H1 (cell line): ENCODE measurements around the gene VWA5A. TPM values are rescaled to one million over a fixed set of nuclear protein-coding genes. Genes with fewer than 3 reads are reported as not detected.

ENCODE experiments used
- CTCF ChIA-PET: fragments of 300-600 bp; sonication (Branson Sonifier 250); formaldehyde crosslinking; loops from one replicate; lab custom pipeline; 2021; ENCODE audit not compliant: partially characterized antibody; lab: Charles Lee
- POLR2A ChIA-PET: fragments of 300-600 bp; sonication (Branson Sonifier 250); formaldehyde crosslinking; loops from one replicate; lab custom pipeline; 2021; ENCODE audit warnings: inconsistent platforms; ENCODE audit not compliant: partially characterized antibody; lab: Charles Lee
- DNase-seq, 2 experiments: peaks; one replicate each; pipeline versions ENCODE4 v3.0.0 to v3.0.0-alpha.2; 2010 to 2022; ENCODE audit warnings: low spot score in 2 of 2, low read depth in 1 of 2, mixed read lengths in 1 of 2
- FAIRE-seq: peaks from 2 replicates; lab custom pipeline; 2011; peaks lifted over from hg19 to GRCh38; lab: Jason Lieb, UNC
- H2AFZ ChIP-seq: 2 replicates; pipeline ENCODE4 v1.8.1; 2012; ENCODE audit warnings: low read length, inconsistent platforms
- H2AK5ac ChIP-seq: 2 replicates; pipeline ENCODE4 v1.6.1; 2013; ENCODE audit warnings: low read depth, low read length
- H2BK120ac ChIP-seq: replicated peaks from 2 replicates; pipeline ENCODE3; 2013; ENCODE audit warnings: low read depth, low read length, inconsistent platforms
- H2BK12ac ChIP-seq: 2 replicates; pipeline ENCODE4 v1.6.1; 2013; ENCODE audit warnings: low read depth, low read length
- H2BK15ac ChIP-seq: 2 replicates; pipeline ENCODE4 v1.6.1; 2013; ENCODE audit warnings: low read length
- H2BK20ac ChIP-seq: 2 replicates; pipeline ENCODE4 v1.6.1; 2013; ENCODE audit warnings: low read length
- H2BK5ac ChIP-seq: 2 replicates; pipeline ENCODE4 v1.6.1; 2013; ENCODE audit warnings: low read depth, low read length
- H3K14ac ChIP-seq: 2 replicates; pipeline ENCODE4 v1.6.1; 2013; ENCODE audit warnings: inconsistent platforms; ENCODE audit not compliant: insufficient read length
- H3K18ac ChIP-seq: 2 replicates; pipeline ENCODE4 v1.6.1; 2013; ENCODE audit warnings: low read length; ENCODE audit errors: extremely low read depth
- H3K23ac ChIP-seq: 2 replicates; pipeline ENCODE4 v1.6.1; 2013; ENCODE audit warnings: inconsistent platforms; ENCODE audit not compliant: insufficient read length
- H3K23me2 ChIP-seq: 2 replicates; pipeline ENCODE4 v1.6.1; 2013; ENCODE audit warnings: low read depth, low read length
- H3K27ac ChIP-seq: 2 replicates; pipeline ENCODE4 v1.6.1; 2011; ENCODE audit warnings: low read depth, low read length, inconsistent platforms
- H3K27me3 ChIP-seq, 4 experiments: replicated peaks in 1 of 4; 1 replicate in 1 of 4; 2 replicates in 3 of 4; pipeline versions ENCODE4 v1.6.1 to v1.8.1; 2011 to 2013; ENCODE audit warnings: low read length in 3 of 4, mild to moderate bottlenecking in 3 of 4, inconsistent platforms in 2 of 4, mixed read lengths in 2 of 4, moderate library complexity in 1 of 4; ENCODE audit not compliant: control insufficient read depth in 3 of 4, insufficient read depth in 3 of 4; ENCODE audit errors: extremely low read depth in 1 of 4
- H3K36me3 ChIP-seq, 4 experiments: 2 replicates each; pipeline versions ENCODE4 v1.6.1 to v1.8.1; 2011 to 2013; ENCODE audit warnings: mild to moderate bottlenecking in 4 of 4, low read length in 3 of 4, moderate library complexity in 2 of 4, control low read depth in 1 of 4, inconsistent platforms in 1 of 4; ENCODE audit not compliant: insufficient read depth in 4 of 4, control insufficient read depth in 2 of 4
- H3K4ac ChIP-seq: replicated peaks from 2 replicates; pipeline ENCODE3; 2013; ENCODE audit warnings: low read length, low read depth, mixed read lengths, inconsistent platforms; ENCODE audit not compliant: insufficient read length
- H3K4me1 ChIP-seq, 4 experiments: replicated peaks in 1 of 4; 1 replicate in 1 of 4; 2 replicates in 3 of 4; pipeline versions ENCODE4 v1.6.1 to v1.8.1; 2011 to 2013; ENCODE audit warnings: low read length in 3 of 4, inconsistent platforms in 2 of 4, mixed read lengths in 1 of 4; ENCODE audit not compliant: insufficient read depth in 4 of 4, control insufficient read depth in 3 of 4
- H3K4me2 ChIP-seq, 2 experiments: 2 replicates each; pipeline versions ENCODE4 v1.6.1 to v1.8.1; 2011 to 2013; ENCODE audit warnings: low read depth in 2 of 2, low read length in 2 of 2, control low read depth in 1 of 2, inconsistent platforms in 1 of 2, mild to moderate bottlenecking in 1 of 2; ENCODE audit not compliant: insufficient read depth in 1 of 2
- H3K4me3 ChIP-seq, 4 experiments: fragments of 200-600, 300-600 bp in 1 of 4; sonication (generic), shearing (Covaris generic), sonication (Bioruptor Twin) in 1 of 4; 2 replicates each; pipeline versions ENCODE4 v1.5.1 to v1.8.1; 2011 to 2016; ENCODE audit warnings: low read length in 4 of 4, low read depth in 3 of 4, control low read depth in 2 of 4, inconsistent platforms in 2 of 4, mild to moderate bottlenecking in 2 of 4, mixed read lengths in 1 of 4, moderate library complexity in 1 of 4; ENCODE audit not compliant: insufficient read depth in 2 of 4; ENCODE audit errors: extremely low read depth in 1 of 4
- H3K56ac ChIP-seq: replicated peaks from 2 replicates; pipeline ENCODE3; 2013; ENCODE audit warnings: low read depth, mild to moderate bottlenecking, mixed read lengths, low read length, inconsistent platforms; ENCODE audit not compliant: insufficient read length
- H3K79me1 ChIP-seq: 2 replicates; pipeline ENCODE4 v1.6.1; 2013; ENCODE audit warnings: low read depth, low read length, control low read depth
- H3K79me2 ChIP-seq, 2 experiments: 2 replicates each; pipeline versions ENCODE4 v1.6.1 to v1.8.1; 2012 to 2013; ENCODE audit warnings: low read length in 2 of 2, mild to moderate bottlenecking in 2 of 2, inconsistent platforms in 1 of 2; ENCODE audit not compliant: insufficient read depth in 2 of 2, control insufficient read depth in 1 of 2
- H3K9ac ChIP-seq, 4 experiments: replicated peaks in 1 of 4; 1 replicate in 1 of 4; 2 replicates in 3 of 4; pipeline versions ENCODE4 v1.6.1 to v1.8.1; 2011 to 2013; ENCODE audit warnings: low read depth in 3 of 4, low read length in 3 of 4, control low read depth in 2 of 4, mild to moderate bottlenecking in 2 of 4, moderate library complexity in 2 of 4, inconsistent platforms in 1 of 4; ENCODE audit errors: extremely low read depth in 1 of 4
- H3K9me3 ChIP-seq, 2 experiments: 2 replicates each; pipeline versions ENCODE4 v1.6.1 to v1.8.1; 2012 to 2013; ENCODE audit warnings: mild to moderate bottlenecking in 2 of 2, moderate library complexity in 2 of 2, control low read depth in 1 of 2, inconsistent platforms in 1 of 2, low read depth in 1 of 2, low read length in 1 of 2, mixed read lengths in 1 of 2; ENCODE audit not compliant: insufficient read depth in 2 of 2
- H4K20me1 ChIP-seq, 2 experiments: replicated peaks in 1 of 2; 2 replicates each; pipeline versions ENCODE3 to v1.8.1; 2011 to 2013; ENCODE audit warnings: inconsistent platforms in 2 of 2, low read length in 2 of 2, mild to moderate bottlenecking in 1 of 2; ENCODE audit not compliant: insufficient read depth in 2 of 2, control insufficient read depth in 1 of 2
- H4K5ac ChIP-seq: 2 replicates; pipeline ENCODE4 v1.6.1; 2013; ENCODE audit warnings: low read length, low read depth, mixed read lengths, inconsistent platforms; ENCODE audit not compliant: insufficient read length
- H4K8ac ChIP-seq: 2 replicates; pipeline ENCODE4 v1.8.0; 2013; ENCODE audit warnings: mild to moderate bottlenecking, moderate library complexity, low read length, inconsistent platforms; ENCODE audit not compliant: insufficient read depth; ENCODE audit errors: extremely low read depth
- H4K91ac ChIP-seq: replicated peaks from 2 replicates; pipeline ENCODE3; 2013; ENCODE audit warnings: low read length, mixed read lengths, inconsistent platforms; ENCODE audit not compliant: insufficient read length
- ASH2L ChIP-seq: fragments of 200-600, 300-600 bp; sonication (generic); IDR thresholded peaks from one replicate; pipeline ENCODE4 v1.7.1; 2017; ENCODE audit warnings: low read length
- BCL11A ChIP-seq, 2 experiments: IDR thresholded peaks; one replicate each; pipeline ENCODE4 v1.6.1; 2011; ENCODE audit warnings: low read depth in 2 of 2, low read length in 2 of 2, mild to moderate bottlenecking in 2 of 2
- BRCA1 ChIP-seq: IDR thresholded peaks from 2 replicates; pipeline ENCODE4 v1.6.1; 2012; ENCODE audit warnings: low read depth, low read length, improper control_type of control experiment
- CEBPB ChIP-seq: IDR thresholded peaks from 2 replicates; pipeline ENCODE4 v1.6.1; 2012; ENCODE audit warnings: low read depth, low read length
- CREB1 ChIP-seq: IDR thresholded peaks from 2 replicates; pipeline ENCODE4 v1.6.1; 2012; ENCODE audit warnings: inconsistent platforms
- HDAC2 ChIP-seq, 2 experiments: fragments of 300-600 bp in 1 of 2; sonication (generic) in 1 of 2; IDR thresholded peaks; 2 replicates each; pipeline ENCODE4 v1.6.1; 2011 to 2012; ENCODE audit warnings: low read depth in 2 of 2, low read length in 2 of 2, mild to moderate bottlenecking in 2 of 2, moderate library complexity in 2 of 2, borderline replicate concordance in 1 of 2, inconsistent platforms in 1 of 2
- JUN ChIP-seq: IDR thresholded peaks from 2 replicates; pipeline ENCODE4 v1.6.1; 2011; ENCODE audit warnings: low read depth, mild to moderate bottlenecking, improper control_type of control experiment, low read length
- MAFK ChIP-seq: IDR thresholded peaks from 2 replicates; pipeline ENCODE4 v1.6.1; 2012; ENCODE audit warnings: low read depth, mild to moderate bottlenecking, improper control_type of control experiment, low read length
- POLR2AphosphoS5 ChIP-seq: IDR thresholded peaks from 2 replicates; pipeline ENCODE4 v1.6.1; 2011; ENCODE audit warnings: low read depth, low read length
- RNF2 ChIP-seq: fragments of 200-900, 300-1000 bp; sonication (generic); IDR thresholded peaks from 2 replicates; pipeline ENCODE4 v1.7.1; 2016; ENCODE audit warnings: borderline replicate concordance, low read depth, mild to moderate bottlenecking, antibody characterized with exemption, low read length; ENCODE audit not compliant: poor library complexity, severe bottlenecking; ENCODE audit errors: missing control alignments
- SRF ChIP-seq: IDR thresholded peaks from 2 replicates; pipeline ENCODE4 v1.6.1; 2011; ENCODE audit warnings: mild to moderate bottlenecking, low read depth, low read length, moderate library complexity
- TBP ChIP-seq: IDR thresholded peaks from 2 replicates; pipeline ENCODE4 v1.6.1; 2011; ENCODE audit warnings: low read depth, low read length, improper control_type of control experiment
- TEAD4 ChIP-seq: IDR thresholded peaks from 2 replicates; pipeline ENCODE4 v1.6.1; 2012; ENCODE audit warnings: low read depth, low read length, inconsistent platforms, mixed read lengths
- WGBS, 2 experiments: shearing (Covaris generic) in 1 of 2; methylation state at CpG; one replicate each; pipeline versions ENCODE4 v1.1.6 to v1.1.7; 2013 to 2015; ENCODE audit warnings: low lambda C conversion rate in 2 of 2, mixed read lengths in 2 of 2, inconsistent platforms in 1 of 2, low coverage in 1 of 2, missing lambda C conversion rate in 1 of 2; ENCODE audit not compliant: insufficient replicate concordance in 2 of 2, insufficient coverage in 1 of 2, insufficient read length in 1 of 2; ENCODE audit errors: extremely low coverage in 1 of 2, missing lambda C conversion rate in 1 of 2; 5-methylcytosine and 5-hydroxymethylcytosine counted together
- polyA plus RNA-seq, 7 experiments: library from polyadenylated mRNA; depleted of rRNA in 3 of 7; stranded (reverse) in 5 of 7; unstranded in 2 of 7; fragments of >200 nt in 5 of 7; fragments of 200-250 nt in 2 of 7; gene quantifications; 1 replicate in 5 of 7; 2 replicates in 1 of 7; 4 replicates in 1 of 7; pipeline versions ENCODE4 v1.2.1 to v1.2.3, GENCODE V29; 2011 to 2013; ENCODE audit warnings: missing spikeins in 2 of 7, mixed read lengths in 2 of 7
- total RNA-seq: library from RNA; stranded (reverse); fragmentation: NEBNext Ultra II Directional; extraction: Animal tissue kit (Norgen Biotek cat#: 25700); gene quantifications from 2 replicates; pipeline ENCODE4 v1.2.1, GENCODE V29; 2021
- TF ChIP-seq, protein P1 (sequence below): IDR thresholded peaks from 2 replicates; pipeline ENCODE4 v1.6.1; 2012; ENCODE audit warnings: inconsistent platforms

Gene VWA5A
- total and polyA plus RNA-seq, 2 of the 8 experiments (the other 6 are each of a cell fraction or from before 2014, with no cell fraction given), result 12.5 to 20.4 TPM

DNA sequence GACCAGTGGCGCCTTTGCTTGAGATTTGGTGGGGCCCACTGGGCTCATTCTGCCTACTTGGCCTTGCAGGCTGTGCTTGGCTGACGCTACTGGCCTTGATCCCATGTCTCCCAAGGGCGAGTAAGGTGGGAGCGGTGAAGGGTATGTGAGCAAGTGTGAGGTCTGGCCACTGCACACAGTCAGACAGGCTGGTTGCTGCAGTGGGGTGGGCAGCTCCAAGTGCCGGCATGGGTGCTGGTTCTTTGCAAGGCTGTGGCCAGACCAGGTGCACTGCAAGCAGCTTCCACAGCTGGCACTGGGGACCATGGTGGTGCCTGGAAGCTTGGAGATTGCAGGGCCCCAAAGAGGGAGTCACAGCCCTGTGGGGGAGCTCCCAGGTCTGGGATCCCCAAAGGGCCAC lies 40.7 kb upstream of the VWA5A start:
- no peak overlapping the region for H3K23ac ChIP-seq
- no peak overlapping the region for H3K4ac ChIP-seq
- H3K4me2 ChIP-seq, result no peak overlapping the region
- no peak overlapping the region for H4K91ac ChIP-seq
- H3K56ac ChIP-seq, result no peak overlapping the region
- no peak overlapping the region for H4K8ac ChIP-seq
- no peak overlapping the region for H2BK120ac ChIP-seq
- no peaks in the 10 kb centered on the region for H3K9me3 ChIP-seq
- peak overlapping the region; percentile 41; the same call in 1 of the 2 replicates for H2AFZ ChIP-seq
- H3K27me3 ChIP-seq, result no peaks in the 10 kb centered on the region
- peaks cover 0 to 3% (median 2%) of the 10 kb centered on the region in 4 experiments; a peak in 3 of 7 replicates for H3K4me1 ChIP-seq
- H3K23me2 ChIP-seq, result no peaks in the 10 kb centered on the region
- H2BK5ac ChIP-seq, result no peak overlapping the region
- H3K36me3 ChIP-seq, result no peaks in the 10 kb centered on the region
- no peak overlapping the region for H4K5ac ChIP-seq
- no peak overlapping the region for H2BK12ac ChIP-seq
- H3K79me1 ChIP-seq, result no peaks in the 10 kb centered on the region
- CTCF ChIA-PET, result interaction anchor here (0.5 to 2.2 kb wide), 8 partner anchors 9 to 341 kb away, joined by 3 to 10 read pairs (median 4); no protein-coding TSS in a partner anchor
- no peaks in the 10 kb centered on the region for H3K79me2 ChIP-seq
- no peaks in the 10 kb centered on the region for H4K20me1 ChIP-seq
- no peak for DNase-seq
- no peak overlapping the region for H3K27ac ChIP-seq
- no peak overlapping the region for H3K18ac ChIP-seq
- WGBS, 2 experiments, result 95% methylated on average over 4 of the region's 5 CpGs; no CpG with 5 or more reads in 1 of the 2 experiments
- H2BK15ac ChIP-seq, result no peak overlapping the region
- no peak overlapping the region for H3K14ac ChIP-seq
- no peak overlapping the region for H3K9ac ChIP-seq
- H3K4me3 ChIP-seq, result no peak overlapping the region
- H2AK5ac ChIP-seq, result no peak overlapping the region
- POLR2A ChIA-PET, result interaction anchor here (1.1 kb wide), 1 partner anchor 11 kb away, joined by 3 read pairs; no protein-coding TSS in a partner anchor
- H2BK20ac ChIP-seq, result no peak overlapping the region
- no peak for FAIRE-seq
- TF ChIP-seq TBP (no peak), RNF2 (no peak), JUN (no peak), SRF (no peak), HDAC2 (IDR thresholded peaks at IDR 0.05; ENCODE audit: borderline replicate concordance in 1 of 2, low read depth in 2 of 2, low read length in 2 of 2) (no peak), CEBPB (no peak), BRCA1 (no peak), CREB1 (no peak), ASH2L (no peak), TEAD4 (no peak), MAFK (no peak), POLR2AphosphoS5 (no peak), BCL11A (IDR thresholded peaks at IDR 0.05; ENCODE audit: low read depth in 2 of 2, low read length in 2 of 2) (no peak)
- TF ChIP-seq, protein P1, sequence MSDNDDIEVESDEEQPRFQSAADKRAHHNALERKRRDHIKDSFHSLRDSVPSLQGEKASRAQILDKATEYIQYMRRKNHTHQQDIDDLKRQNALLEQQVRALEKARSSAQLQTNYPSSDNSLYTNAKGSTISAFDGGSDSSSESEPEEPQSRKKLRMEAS, result no peak
